ENCODE measurements around the gene RUNX3. TPM values are rescaled to one million over a fixed set of nuclear protein-coding genes. Genes with fewer than 3 reads are reported as not detected.
A peak's percentile ranks its signal among the peaks of the same experiment; 100 is the strongest.

RUNX3 gene
- total RNA-seq, 2 donors from 2014 or later, result 116 to 145 TPM

DNA sequence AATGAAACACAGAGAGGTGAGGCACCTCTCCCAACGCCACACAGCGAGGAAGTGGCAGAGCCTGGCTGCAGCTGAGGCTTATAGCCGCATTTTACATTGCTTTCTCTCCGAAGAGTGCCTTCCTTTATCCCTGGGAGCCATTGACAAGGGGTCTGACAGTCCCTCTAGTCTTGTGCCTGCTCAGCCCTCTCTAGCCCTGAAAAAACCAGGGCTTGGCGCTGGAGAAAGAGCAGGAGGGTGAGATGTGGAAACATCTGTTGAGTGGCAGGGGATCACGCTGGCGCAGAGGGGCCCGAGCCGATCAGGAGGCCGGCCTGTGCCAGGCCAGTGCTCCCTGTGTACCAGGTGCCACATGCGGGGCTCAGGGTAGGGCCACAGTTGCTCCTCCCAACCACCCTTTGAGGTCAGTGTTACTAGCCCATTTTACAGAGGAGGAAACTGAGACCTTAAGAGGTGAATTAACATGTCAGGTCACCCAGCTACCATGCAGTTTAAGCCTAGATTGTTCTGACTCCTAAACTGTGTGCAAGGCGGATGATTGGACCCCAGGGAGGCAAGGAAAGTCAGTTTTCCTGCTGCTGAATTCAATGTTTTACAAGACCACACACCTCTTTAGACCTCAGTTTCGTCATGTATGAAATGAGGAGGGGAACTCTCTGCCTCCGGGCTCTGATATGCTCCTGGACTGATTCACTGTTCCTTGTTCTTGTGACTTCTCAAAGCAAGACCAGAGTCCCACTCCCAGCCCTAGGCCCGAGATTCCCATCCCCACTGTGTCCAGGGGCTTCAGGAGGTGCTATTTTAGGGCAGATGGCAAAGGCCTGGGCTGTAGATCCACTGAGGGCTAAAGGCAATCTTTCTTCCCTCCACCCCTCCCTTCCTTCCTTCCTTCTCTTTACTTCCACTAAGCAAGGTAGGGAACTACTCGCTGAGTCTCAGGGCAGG is 28.0 kb upstream of the RUNX3 start:
- Mint-ChIP-seq H3K36me3 (ENCODE audit: low read depth) (peaks cover 100% of the 10 kb centered on the region), H3K9me3 (no peaks in the 10 kb centered on the region), H3K27ac (peak overlapping the region; percentile 90), H3K4me1 (peaks cover 41% of the 10 kb centered on the region), H3K4me3 (peak overlapping the region; percentile 80), H3K27me3 (no peaks in the 10 kb centered on the region)
- ATAC-seq (replicated peaks), result no peak

DNA sequence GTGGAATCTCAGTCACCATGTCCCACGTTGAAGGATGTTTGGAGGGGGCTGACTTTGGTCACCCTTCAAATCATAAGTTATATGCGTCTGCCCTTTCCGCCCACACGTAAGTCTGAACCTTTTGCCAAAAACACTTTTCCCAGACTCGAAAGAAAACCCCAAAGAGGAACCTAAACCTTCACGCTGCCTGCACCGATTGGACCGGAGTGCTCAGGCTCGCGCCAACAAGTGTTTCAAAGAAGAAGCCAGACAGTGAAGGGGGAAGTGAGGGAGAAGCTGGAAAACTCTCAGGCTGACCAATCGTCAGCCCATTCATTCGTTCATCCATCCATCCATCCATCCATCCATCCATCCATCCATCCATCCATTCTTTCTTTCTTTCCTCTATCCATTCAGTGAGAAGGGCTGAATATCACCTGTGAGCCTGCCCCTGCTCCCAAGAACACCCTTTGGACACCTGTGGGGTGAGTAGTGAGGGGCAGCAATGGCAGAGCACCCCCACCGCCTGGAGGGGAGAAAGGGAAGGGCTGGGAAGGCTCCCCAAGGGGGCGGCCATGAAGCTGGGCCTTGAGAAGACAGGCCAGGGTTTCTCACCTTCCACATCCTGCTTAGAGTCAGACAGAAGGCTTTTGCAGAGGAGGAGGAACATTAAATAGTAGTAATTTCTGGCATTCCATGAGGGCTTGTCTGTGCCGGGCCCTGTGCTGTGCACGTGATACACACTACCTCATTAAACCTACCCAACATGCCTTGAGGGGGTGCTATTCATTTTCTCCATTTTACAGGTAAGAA is 27.1 kb upstream of the RUNX3 start:
- H3K9me3 Mint-ChIP-seq, result peaks cover 3% of the 10 kb centered on the region
- H3K27me3 Mint-ChIP-seq, result no peaks in the 10 kb centered on the region
- H3K36me3 Mint-ChIP-seq (ENCODE audit: low read depth), result peaks cover 100% of the 10 kb centered on the region
- peaks cover 47% of the 10 kb centered on the region for H3K4me1 Mint-ChIP-seq
- peak; percentile 11 for ATAC-seq (replicated peaks)
- H3K27ac Mint-ChIP-seq, result peak overlapping the region; percentile 90
- peak overlapping the region; percentile 80 for H3K4me3 Mint-ChIP-seq

DNA sequence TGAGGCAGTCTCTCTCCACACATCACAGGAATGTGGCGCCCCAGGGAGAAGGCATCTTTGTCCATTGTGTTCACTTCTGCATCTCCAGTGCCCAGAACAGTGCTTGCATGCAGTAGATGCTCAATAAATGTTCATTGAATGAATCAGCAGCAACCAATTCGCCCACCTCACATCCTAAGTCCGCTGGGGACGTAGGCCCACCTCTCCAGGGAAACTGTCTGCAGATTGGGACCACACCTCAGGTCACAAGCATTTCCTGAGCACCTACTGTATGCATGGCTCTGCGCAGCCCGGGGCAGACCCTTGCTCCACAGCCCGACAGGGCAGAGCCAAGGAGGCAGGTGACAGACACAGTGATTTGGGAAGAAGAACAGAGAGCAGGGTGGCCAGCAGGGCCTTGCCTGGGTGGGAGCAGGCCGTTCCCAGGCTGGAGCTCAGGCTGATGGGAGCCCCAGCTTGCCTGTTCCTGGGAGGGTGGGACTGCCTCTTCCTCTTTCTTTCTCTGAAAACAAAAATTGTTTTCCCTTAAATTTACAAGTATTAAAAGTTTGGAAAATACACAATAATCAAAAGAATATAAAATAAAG is 25.8 kb upstream of the RUNX3 start:
- Mint-ChIP-seq H3K9me3 (peaks cover 3% of the 10 kb centered on the region), H3K27ac (peak overlapping the region; percentile 90), H3K27me3 (no peaks in the 10 kb centered on the region), H3K36me3 (ENCODE audit: low read depth) (peaks cover 100% of the 10 kb centered on the region), H3K4me1 (peaks cover 48% of the 10 kb centered on the region), H3K4me3 (peak overlapping the region; percentile 80)
- no peak for ATAC-seq (replicated peaks)

DNA sequence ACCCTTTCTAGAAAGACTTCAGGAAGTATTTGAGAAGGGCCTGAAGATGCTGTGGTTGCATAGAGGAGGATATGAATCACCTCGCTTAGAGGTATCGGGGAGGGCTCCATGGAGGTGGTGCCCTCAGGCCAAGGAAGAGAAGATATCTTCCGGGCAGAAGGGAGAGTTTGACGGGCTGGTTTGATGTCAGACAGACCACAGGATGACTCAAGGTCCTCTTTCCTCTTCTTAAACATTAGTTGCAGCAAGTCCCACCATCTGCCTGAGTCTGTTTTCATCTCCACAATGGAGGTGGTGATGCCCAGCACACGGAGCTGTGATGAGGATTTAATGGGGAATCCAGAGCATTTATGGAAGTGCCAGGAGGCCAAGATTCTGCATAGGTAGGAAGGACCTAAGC is 25.1 kb upstream of the RUNX3 start:
- Mint-ChIP-seq H3K27ac (peak overlapping the region; percentile 90), H3K9me3 (peaks cover 3% of the 10 kb centered on the region), H3K36me3 (ENCODE audit: low read depth) (peaks cover 100% of the 10 kb centered on the region), H3K4me1 (peaks cover 46% of the 10 kb centered on the region), H3K4me3 (peak overlapping the region; percentile 80), H3K27me3 (no peaks in the 10 kb centered on the region)
- ATAC-seq (replicated peaks), result peak; percentile 93

DNA sequence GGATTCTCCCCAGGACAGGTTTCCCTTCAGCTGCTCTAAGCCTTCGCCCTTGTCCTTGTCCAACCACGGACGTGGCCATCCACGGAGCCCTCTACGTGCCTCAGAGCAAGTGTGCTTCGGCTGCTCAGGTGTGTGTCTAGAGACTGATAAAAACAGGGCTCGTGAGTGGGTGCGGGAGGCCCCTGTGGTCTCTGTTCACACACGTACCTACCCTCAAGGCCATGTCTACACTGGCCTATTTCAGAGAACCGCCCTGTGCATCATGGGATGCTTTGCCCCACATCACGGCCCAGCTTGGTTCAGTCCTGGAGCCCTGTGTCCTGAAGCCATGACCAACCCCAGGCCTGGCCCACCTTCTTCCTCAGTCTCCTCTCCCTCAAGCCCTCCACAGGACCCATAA is 24.6 kb upstream of the RUNX3 start:
- Mint-ChIP-seq H3K27ac (peak overlapping the region; percentile 90), H3K36me3 (ENCODE audit: low read depth) (peaks cover 100% of the 10 kb centered on the region), H3K27me3 (no peaks in the 10 kb centered on the region), H3K4me3 (peak overlapping the region; percentile 80), H3K4me1 (peaks cover 41% of the 10 kb centered on the region), H3K9me3 (peaks cover 3% of the 10 kb centered on the region)
- ATAC-seq (replicated peaks), result peak; percentile 11

DNA sequence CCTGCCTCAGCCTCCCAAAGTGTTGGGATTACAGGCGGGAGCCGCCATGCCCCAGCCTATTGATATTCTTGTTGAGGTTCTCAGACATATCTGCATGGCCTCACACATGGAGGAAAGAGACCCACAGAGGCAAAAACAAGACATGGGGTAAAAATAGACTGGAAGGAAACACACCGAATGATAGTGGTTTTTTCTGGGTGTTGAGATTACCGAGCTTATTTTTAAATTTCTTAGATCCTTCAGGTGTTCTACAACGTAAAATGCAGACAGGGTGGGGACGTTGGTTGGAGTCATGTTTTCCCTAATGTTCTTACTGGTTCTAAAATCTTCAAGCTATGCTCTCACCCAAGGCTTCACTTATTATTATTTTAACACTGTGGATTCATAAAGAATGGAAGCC is 23.9 kb upstream of the RUNX3 start:
- peaks cover 3% of the 10 kb centered on the region for H3K9me3 Mint-ChIP-seq
- ATAC-seq (replicated peaks), result no peak
- no peaks in the 10 kb centered on the region for H3K27me3 Mint-ChIP-seq
- H3K4me1 Mint-ChIP-seq, result peaks cover 40% of the 10 kb centered on the region
- H3K36me3 Mint-ChIP-seq (ENCODE audit: low read depth), result peaks cover 100% of the 10 kb centered on the region
- peak overlapping the region; percentile 90 for H3K27ac Mint-ChIP-seq
- H3K4me3 Mint-ChIP-seq, result peak overlapping the region; percentile 80

DNA sequence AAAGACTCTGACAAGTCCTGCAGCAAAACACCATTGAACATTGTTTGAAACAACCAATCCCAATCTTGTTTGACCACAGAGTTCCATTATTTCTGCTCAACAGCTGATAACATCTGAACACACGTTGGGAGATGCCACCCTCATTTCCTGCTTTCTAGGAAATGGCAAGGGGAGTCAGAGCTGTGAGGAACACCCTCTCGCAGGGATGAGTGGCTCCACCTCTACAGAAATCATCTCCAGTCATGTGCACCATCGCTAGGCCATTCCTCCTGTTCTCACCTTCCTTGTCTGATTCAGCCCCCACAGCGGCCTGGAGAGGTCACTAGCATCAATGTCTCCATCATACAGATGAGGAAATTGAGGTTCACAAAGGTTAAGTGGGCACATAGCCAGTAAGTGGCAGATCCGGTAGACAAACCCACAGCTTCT is 22.4 kb upstream of the RUNX3 start:
- peak; percentile 53 for ATAC-seq (replicated peaks)
- peak overlapping the region; percentile 80 for H3K4me3 Mint-ChIP-seq
- H3K27ac Mint-ChIP-seq, result peak overlapping the region; percentile 82
- peaks cover 49% of the 10 kb centered on the region for H3K4me1 Mint-ChIP-seq
- H3K27me3 Mint-ChIP-seq, result no peaks in the 10 kb centered on the region
- H3K36me3 Mint-ChIP-seq (ENCODE audit: low read depth), result peaks cover 98% of the 10 kb centered on the region
- peaks cover 3% of the 10 kb centered on the region for H3K9me3 Mint-ChIP-seq

DNA sequence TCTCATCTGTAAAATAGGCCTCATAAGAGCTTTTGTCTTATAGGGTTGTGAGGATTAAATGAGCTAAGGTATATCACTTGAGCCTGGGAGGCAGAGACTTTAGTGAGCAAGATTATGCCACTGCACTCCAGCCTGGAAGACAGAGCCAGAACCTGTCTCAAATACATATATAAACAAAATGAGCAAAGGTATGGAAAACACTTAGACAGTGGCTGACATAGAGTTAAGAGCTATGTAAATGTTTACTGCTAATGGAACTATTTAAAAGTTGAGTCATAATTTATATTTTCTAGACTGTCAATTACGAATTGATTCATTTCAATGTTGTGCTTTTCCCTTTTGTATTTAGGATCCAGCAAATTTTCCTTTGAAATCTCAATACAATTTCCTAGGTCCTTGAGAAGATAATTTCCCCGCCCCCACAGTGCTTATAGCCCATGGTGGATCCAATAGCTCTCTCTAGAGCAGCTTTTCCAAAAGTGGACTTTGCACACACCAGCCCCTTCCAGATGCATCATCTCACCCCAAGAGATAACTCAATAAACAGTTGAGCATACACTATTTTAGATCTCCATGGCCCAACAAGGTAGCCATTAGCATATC is 21.8 kb upstream of the RUNX3 start:
- Mint-ChIP-seq H3K27ac (peak overlapping the region; percentile 82), H3K4me1 (peaks cover 50% of the 10 kb centered on the region), H3K27me3 (no peaks in the 10 kb centered on the region), H3K4me3 (peak overlapping the region; percentile 80), H3K9me3 (peaks cover 3% of the 10 kb centered on the region), H3K36me3 (ENCODE audit: low read depth) (peaks cover 98% of the 10 kb centered on the region)
- no peak for ATAC-seq (replicated peaks)

DNA sequence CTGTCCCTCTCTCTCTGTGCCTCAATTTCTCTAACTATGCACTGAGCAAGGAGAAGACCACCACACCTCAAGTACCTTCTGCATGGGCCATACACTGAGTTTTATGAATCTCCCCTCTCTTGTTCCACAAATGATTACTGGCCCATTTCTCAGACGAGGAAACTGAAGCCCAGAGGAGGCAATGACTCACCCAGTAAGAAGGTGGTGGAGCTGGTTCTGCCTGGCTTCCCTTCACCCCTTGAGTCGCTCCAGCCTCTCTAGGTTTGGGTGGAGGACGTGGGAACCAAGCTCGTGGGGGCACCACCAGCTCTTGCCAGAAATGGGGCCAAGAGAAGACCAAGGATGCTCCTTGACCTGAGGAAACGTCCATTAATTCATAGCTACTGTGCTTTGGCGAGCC is 21.3 kb upstream of the RUNX3 start:
- no peaks in the 10 kb centered on the region for H3K27me3 Mint-ChIP-seq
- no peak for ATAC-seq (replicated peaks)
- peaks cover 3% of the 10 kb centered on the region for H3K9me3 Mint-ChIP-seq
- peak overlapping the region; percentile 80 for H3K4me3 Mint-ChIP-seq
- peaks cover 46% of the 10 kb centered on the region for H3K4me1 Mint-ChIP-seq
- peaks cover 95% of the 10 kb centered on the region for H3K36me3 Mint-ChIP-seq (ENCODE audit: low read depth)
- H3K27ac Mint-ChIP-seq, result no peak overlapping the region

DNA sequence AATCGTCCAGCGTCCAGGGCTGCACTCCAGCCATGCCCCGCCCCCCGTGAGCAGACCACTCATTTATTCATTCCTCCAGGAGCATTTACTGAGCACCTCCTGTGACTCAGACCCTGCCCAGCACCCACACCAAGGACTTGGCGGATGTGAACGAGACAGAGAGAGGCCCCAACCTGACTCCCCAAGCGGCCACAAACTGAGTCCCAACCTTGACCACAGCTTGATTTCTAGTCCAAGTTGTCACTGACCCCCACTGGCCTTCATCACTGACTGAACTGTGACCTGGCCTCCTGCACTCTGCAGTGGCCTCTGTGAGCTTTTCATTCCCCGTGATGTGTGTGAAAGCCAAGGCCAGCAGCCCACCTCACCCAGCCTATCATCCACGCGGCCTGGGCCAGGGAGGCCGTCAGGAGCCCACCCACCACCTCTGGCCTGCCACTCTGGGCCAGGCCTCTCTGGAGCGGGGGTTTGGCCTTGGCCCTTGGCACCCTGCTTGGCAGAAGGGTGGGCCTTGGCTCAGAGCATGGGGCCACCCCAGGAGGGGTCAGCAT is 19.3 kb upstream of the RUNX3 start:
- no peaks in the 10 kb centered on the region for H3K27me3 Mint-ChIP-seq
- no peak for ATAC-seq (replicated peaks)
- H3K27ac Mint-ChIP-seq, result no peak overlapping the region
- peak overlapping the region; percentile 49 for H3K4me3 Mint-ChIP-seq
- peaks cover 40% of the 10 kb centered on the region for H3K4me1 Mint-ChIP-seq
- H3K9me3 Mint-ChIP-seq, result peaks cover 3% of the 10 kb centered on the region
- peaks cover 92% of the 10 kb centered on the region for H3K36me3 Mint-ChIP-seq (ENCODE audit: low read depth)

DNA sequence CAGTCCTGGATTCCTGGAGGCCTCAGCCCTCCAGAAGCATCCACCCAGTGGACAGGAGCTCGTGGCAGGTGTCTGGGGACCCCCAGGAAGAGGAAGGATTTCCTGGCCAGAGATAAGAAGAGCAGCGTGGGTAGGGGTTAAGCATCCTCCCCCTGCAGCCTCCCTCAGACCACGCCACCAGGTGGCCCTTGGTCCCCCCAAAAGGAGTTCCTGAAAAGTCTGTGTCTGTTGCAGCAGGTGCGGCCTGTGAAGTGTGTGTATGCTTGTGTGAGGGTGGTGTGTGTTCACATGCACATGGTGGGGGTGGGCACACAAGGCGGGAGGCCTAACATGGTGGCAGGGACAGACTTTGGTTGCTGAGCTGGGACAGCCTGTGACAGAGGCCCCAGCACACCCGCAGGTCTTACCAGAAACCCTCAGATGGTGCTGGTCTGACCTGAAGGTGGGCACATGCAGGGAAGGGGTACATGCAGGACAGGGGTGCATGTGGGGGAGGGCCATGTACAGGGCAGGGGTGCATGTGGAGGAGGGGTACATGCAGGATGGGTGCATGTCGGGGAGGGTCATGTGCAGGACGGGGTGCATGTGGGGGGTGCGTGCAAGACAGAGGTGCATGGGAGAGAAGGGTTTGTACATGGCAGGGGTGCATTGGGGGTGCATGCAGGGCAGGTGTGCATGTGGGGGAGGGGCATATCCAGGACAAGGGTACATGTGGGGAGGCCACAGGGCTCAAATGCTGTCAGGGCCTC is 18.2 kb upstream of the RUNX3 start:
- no peak for ATAC-seq (replicated peaks)
- Mint-ChIP-seq H3K27me3 (no peaks in the 10 kb centered on the region), H3K4me1 (peaks cover 36% of the 10 kb centered on the region), H3K9me3 (peaks cover 3% of the 10 kb centered on the region), H3K4me3 (peak overlapping the region; percentile 49), H3K27ac (peak overlapping the region; percentile 78), H3K36me3 (ENCODE audit: low read depth) (peaks cover 92% of the 10 kb centered on the region)

DNA sequence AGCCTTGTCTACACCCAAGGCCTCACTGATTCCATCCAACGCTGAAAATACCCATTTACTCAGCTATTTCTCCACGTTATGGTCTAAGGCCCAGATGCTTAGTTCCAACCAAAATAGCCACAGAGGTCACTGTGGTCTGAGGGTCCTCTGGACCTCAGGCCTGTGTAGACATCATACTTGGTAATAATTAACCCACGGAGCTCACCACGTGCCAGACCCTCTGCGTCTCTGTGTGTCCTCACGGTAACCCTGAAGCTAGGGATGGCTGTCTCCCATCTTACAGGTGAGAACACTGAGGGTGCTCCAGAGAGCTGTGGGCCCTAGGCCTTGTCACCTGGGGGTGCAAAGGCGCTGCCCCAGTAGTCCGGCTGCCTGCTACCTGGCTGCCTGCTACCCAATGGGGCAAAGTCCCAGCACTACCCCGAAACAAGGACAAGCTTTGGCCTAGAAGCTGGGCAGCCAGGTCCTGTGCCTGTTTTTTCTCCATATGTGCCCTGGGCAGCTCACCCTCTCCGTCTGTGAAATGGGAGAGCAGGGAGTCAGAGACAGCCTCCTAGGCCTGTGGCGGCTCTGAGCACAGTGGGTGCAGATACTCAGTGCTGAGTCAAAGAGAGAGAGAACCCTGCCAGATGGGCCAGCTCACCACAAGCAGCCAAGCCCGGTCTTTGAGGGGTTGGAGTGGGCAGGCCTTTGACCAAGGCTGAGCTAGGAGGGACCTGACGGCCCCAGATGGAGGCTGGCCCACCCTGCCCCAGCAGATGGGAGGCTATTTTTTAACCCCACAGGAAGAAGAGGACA is 17.0 kb upstream of the RUNX3 start:
- H3K27me3 Mint-ChIP-seq, result no peaks in the 10 kb centered on the region
- peak overlapping the region; percentile 78 for H3K27ac Mint-ChIP-seq
- H3K9me3 Mint-ChIP-seq, result no peaks in the 10 kb centered on the region
- peak; percentile 88 for ATAC-seq (replicated peaks)
- H3K4me3 Mint-ChIP-seq, result peak overlapping the region; percentile 49
- H3K4me1 Mint-ChIP-seq, result peaks cover 29% of the 10 kb centered on the region
- peaks cover 89% of the 10 kb centered on the region for H3K36me3 Mint-ChIP-seq (ENCODE audit: low read depth)
